CD14-positive monocyte (primary cell): ENCODE measurements around the gene SECISBP2L. TPM values are rescaled to one million over a fixed set of nuclear protein-coding genes. Genes with fewer than 3 reads are reported as not detected.

Source experiments
- DNase-seq, 3 donors: peaks; one replicate each; pipeline ENCODE4 v3.0.0-alpha.2; 2011 to 2022
- H2AFZ ChIP-seq: 2 replicates; pipeline ENCODE4 v1.6.0; 2012; ENCODE audit warnings: mild to moderate bottlenecking, low read depth, low read length, inconsistent platforms; ENCODE audit not compliant: insufficient read depth, poor library complexity, severe bottlenecking
- H3K27ac ChIP-seq, 2 donors: 1 replicate in 1 of 2; 2 replicates in 1 of 2; pipeline ENCODE4 v1.5.1; 2012 to 2013; ENCODE audit warnings: low read length in 2 of 2, control low read depth in 1 of 2, inconsistent platforms in 1 of 2, low read depth in 1 of 2, mild to moderate bottlenecking in 1 of 2
- H3K27me3 ChIP-seq, 2 donors: one replicate each; pipeline versions ENCODE4 v1.6.0 to v1.6.1; 2011 to 2013; ENCODE audit warnings: low read length in 2 of 2; ENCODE audit not compliant: control insufficient read depth in 2 of 2, insufficient read depth in 2 of 2
- H3K36me3 ChIP-seq, 2 donors: replicated peaks in 1 of 2; 1 replicate in 1 of 2; 2 replicates in 1 of 2; pipeline versions ENCODE4 v1.5.1 to v1.6.1; 2012 to 2013; ENCODE audit warnings: low read length in 2 of 2, control low read depth in 1 of 2, inconsistent platforms in 1 of 2, mild to moderate bottlenecking in 1 of 2; ENCODE audit not compliant: insufficient read depth in 2 of 2, control insufficient read depth in 1 of 2
- H3K4me1 ChIP-seq, 2 donors: 1 replicate in 1 of 2; 2 replicates in 1 of 2; pipeline versions ENCODE4 v1.5.1 to v1.6.1; 2012 to 2013; ENCODE audit warnings: low read length in 2 of 2, control low read depth in 1 of 2, inconsistent platforms in 1 of 2, mild to moderate bottlenecking in 1 of 2, moderate library complexity in 1 of 2; ENCODE audit not compliant: insufficient read depth in 2 of 2, control insufficient read depth in 1 of 2
- H3K4me2 ChIP-seq: replicated peaks from 2 replicates; pipeline ENCODE3; 2012; ENCODE audit warnings: low read length, moderate library complexity, mild to moderate bottlenecking; ENCODE audit not compliant: poor library complexity, severe bottlenecking; ENCODE audit errors: extremely low read depth
- H3K4me3 ChIP-seq, 3 experiments: fragments of 200-600 bp in 1 of 3; sonication (generic) in 1 of 3; replicated peaks in 1 of 3; 1 replicate in 2 of 3; 2 replicates in 1 of 3; pipeline ENCODE4 v1.5.1; 2011 to 2013; ENCODE audit warnings: low read length in 3 of 3, mild to moderate bottlenecking in 3 of 3, control low read depth in 2 of 3, low read depth in 2 of 3, inconsistent platforms in 1 of 3, moderate library complexity in 1 of 3
- H3K79me2 ChIP-seq: 2 replicates; pipeline ENCODE4 v1.6.0; 2012; ENCODE audit warnings: mild to moderate bottlenecking, control low read depth, inconsistent platforms, low read length, moderate library complexity; ENCODE audit not compliant: insufficient read depth
- H3K9ac ChIP-seq: 2 replicates; pipeline ENCODE4 v1.6.0; 2017; ENCODE audit warnings: low read length, mild to moderate bottlenecking; ENCODE audit not compliant: insufficient read depth, poor library complexity, severe bottlenecking
- H3K9me3 ChIP-seq, 2 donors: replicated peaks in 1 of 2; 1 replicate in 1 of 2; 2 replicates in 1 of 2; pipeline versions ENCODE4 v1.5.1 to v1.6.1; 2012 to 2013; ENCODE audit warnings: low read length in 2 of 2, control low read depth in 1 of 2; ENCODE audit not compliant: control insufficient read depth in 1 of 2, insufficient read depth in 1 of 2
- H4K20me1 ChIP-seq: 2 replicates; pipeline ENCODE4 v1.6.0; 2012; ENCODE audit warnings: mild to moderate bottlenecking, low read length, control low read depth, moderate library complexity; ENCODE audit not compliant: insufficient read depth
- H3K27ac Mint-ChIP-seq, 7 donors: one replicate each; pipeline ENCODE4 v1.8.0; 2020; ENCODE audit warnings: mild to moderate bottlenecking in 7 of 7, mixed read lengths in 7 of 7, moderate library complexity in 6 of 7, inconsistent platforms in 2 of 7
- H3K27me3 Mint-ChIP-seq, 3 donors: one replicate each; pipeline ENCODE4 v1.8.0; 2021 to 2022; ENCODE audit warnings: low read depth in 3 of 3, mild to moderate bottlenecking in 3 of 3, mixed read lengths in 3 of 3, moderate library complexity in 3 of 3, inconsistent platforms in 1 of 3
- H3K36me3 Mint-ChIP-seq, 2 donors: one replicate each; pipeline ENCODE4 v1.8.0; 2020; ENCODE audit warnings: mixed read lengths in 2 of 2, inconsistent platforms in 1 of 2, mild to moderate bottlenecking in 1 of 2
- H3K4me1 Mint-ChIP-seq: one replicate; pipeline ENCODE4 v1.8.0; 2020; ENCODE audit warnings: mild to moderate bottlenecking, mixed read lengths
- H3K4me3 Mint-ChIP-seq, 2 donors: one replicate each; pipeline ENCODE4 v1.8.0; 2020; ENCODE audit warnings: mild to moderate bottlenecking in 2 of 2, mixed read lengths in 2 of 2, moderate library complexity in 1 of 2
- H3K9me3 Mint-ChIP-seq, 7 donors: one replicate each; pipeline ENCODE4 v1.8.0; 2020 to 2022; ENCODE audit warnings: mixed read lengths in 7 of 7, mild to moderate bottlenecking in 6 of 7, moderate library complexity in 6 of 7, inconsistent platforms in 2 of 7
- WGBS: methylation state at CpG from one replicate; pipeline ENCODE4 v1.1.5; 2013; ENCODE audit warnings: missing lambda C conversion rate; ENCODE audit not compliant: insufficient coverage; 5-methylcytosine and 5-hydroxymethylcytosine counted together
- intact Hi-C, 2 donors: fragments of 100-400 bp; cut with micrococcal nuclease; formaldehyde crosslinking; loops; one replicate each; pipeline versions ENCODE4 v1.15.0 to v1.15.1; 2023
- polyA plus RNA-seq, 3 donors: library from polyadenylated mRNA; depleted of rRNA in 1 of 3; unstranded in 2 of 3; stranded (reverse) in 1 of 3; fragments of 300-500 nt in 2 of 3; fragments of >200 nt in 1 of 3; fragmentation: Illumina TruSeq in 2 of 3; gene quantifications; 1 replicate in 2 of 3; 2 replicates in 1 of 3; pipeline ENCODE4 v1.2.3, GENCODE V29; 2012 to 2021
- TF ChIP-seq, protein P1 (sequence below): fragments of 200-600 bp; IDR thresholded peaks from one replicate; pipeline ENCODE4 v1.8.0; 2022; ENCODE audit warnings: antibody characterized with exemption, mild to moderate bottlenecking

SECISBP2L gene
- polyA plus RNA-seq, 3 donors: 5.0 to 19.8 (median 9.5) TPM

DNA sequence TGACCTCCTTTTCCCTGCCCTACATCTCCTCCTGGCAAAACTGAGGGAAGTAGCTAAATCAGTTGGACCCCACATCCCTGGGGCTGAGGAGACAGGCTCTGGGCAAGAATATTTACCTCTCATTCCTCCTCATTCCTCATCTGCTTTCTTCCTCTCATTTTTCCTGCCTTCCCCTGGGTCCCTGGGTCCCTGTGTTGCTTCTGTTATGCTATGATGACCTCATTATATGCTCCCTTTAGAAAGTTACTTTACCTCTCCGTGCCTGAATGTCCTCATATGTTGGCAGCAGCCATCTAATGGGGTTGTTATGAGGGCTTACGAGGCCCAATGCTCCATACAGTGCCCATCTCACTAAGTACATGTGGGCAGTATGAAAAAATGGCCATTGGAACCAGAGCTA lies 81.3 kb downstream of the SECISBP2L start:
- no CpG with 5 or more reads among the region's 2 CpGs for whole genome bisulfite sequencing
- H3K27ac ChIP-seq: no peak overlapping the region
- H3K4me2 ChIP-seq: no peak overlapping the region
- Mint-ChIP-seq H3K27me3 (peaks cover 35 to 49% (median 38%) of the 10 kb centered on the region in 3 donors), H3K4me3 (peak overlapping the region in 1 of 2 donors; percentile 92), H3K36me3 (peaks cover 0 to 3% of the 10 kb centered on the region in 2 donors), H3K9me3 (peaks cover 0 to 8% (median 0%) of the 10 kb centered on the region in 7 donors), H3K4me1 (peaks cover 30% of the 10 kb centered on the region), H3K27ac (peak overlapping the region in 1 of 7 donors; percentile 68)
- no peak for DNase-seq
- TF ChIP-seq, protein P1, sequence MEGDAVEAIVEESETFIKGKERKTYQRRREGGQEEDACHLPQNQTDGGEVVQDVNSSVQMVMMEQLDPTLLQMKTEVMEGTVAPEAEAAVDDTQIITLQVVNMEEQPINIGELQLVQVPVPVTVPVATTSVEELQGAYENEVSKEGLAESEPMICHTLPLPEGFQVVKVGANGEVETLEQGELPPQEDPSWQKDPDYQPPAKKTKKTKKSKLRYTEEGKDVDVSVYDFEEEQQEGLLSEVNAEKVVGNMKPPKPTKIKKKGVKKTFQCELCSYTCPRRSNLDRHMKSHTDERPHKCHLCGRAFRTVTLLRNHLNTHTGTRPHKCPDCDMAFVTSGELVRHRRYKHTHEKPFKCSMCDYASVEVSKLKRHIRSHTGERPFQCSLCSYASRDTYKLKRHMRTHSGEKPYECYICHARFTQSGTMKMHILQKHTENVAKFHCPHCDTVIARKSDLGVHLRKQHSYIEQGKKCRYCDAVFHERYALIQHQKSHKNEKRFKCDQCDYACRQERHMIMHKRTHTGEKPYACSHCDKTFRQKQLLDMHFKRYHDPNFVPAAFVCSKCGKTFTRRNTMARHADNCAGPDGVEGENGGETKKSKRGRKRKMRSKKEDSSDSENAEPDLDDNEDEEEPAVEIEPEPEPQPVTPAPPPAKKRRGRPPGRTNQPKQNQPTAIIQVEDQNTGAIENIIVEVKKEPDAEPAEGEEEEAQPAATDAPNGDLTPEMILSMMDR: no peak
- H3K4me3 ChIP-seq: no peak overlapping the region
- peaks cover 29 to 39% of the 10 kb centered on the region in 2 donors for H3K27me3 ChIP-seq
- H3K36me3 ChIP-seq: no peaks in the 10 kb centered on the region
- no peaks in the 10 kb centered on the region for H3K79me2 ChIP-seq
- no peaks in the 10 kb centered on the region for H4K20me1 ChIP-seq
- peaks cover 22 to 24% of the 10 kb centered on the region in 2 donors for H3K4me1 ChIP-seq
- H3K9me3 ChIP-seq: no peaks in the 10 kb centered on the region
- intact Hi-C loops: no loop called here
- H3K9ac ChIP-seq: no peak overlapping the region
- no peak overlapping the region for H2AFZ ChIP-seq

DNA sequence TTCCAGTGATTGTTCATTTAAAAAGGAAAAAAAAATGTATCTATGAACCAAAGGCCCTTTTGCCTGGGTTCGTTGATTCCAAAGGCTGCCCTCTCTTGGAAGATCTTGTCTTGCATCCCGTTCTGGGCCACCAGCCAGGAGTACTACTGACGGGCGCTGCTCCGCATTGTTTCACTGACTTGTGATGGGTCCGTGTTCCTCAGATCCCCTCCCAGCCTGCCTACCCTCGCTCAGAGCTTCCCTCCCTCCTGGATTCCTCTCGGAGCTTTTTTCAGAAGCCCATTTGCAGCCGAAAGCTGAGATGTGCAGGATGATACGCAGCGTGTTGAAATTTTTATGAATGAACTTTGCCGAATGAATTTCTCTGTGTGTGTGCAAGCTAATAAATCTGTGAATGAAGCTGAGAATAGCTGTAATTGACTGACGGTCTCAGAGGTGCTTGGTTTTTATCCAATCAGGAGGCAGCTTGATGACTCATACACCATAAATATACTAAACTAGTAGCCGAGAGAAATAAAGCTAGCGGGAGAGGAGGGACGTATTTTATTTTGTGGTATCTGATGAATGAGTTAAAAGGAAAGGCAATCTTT lies 82.6 kb downstream of the SECISBP2L start, which contains the start of gene SHC4:
SHC4 (minus strand) TSS at position 396 of the 590 bp plus-strand sequence. CDS start 904 bp downstream, outside the sequence.
- peaks cover 29 to 39% of the 10 kb centered on the region in 2 donors for H3K27me3 ChIP-seq
- no peak within 1 kb of the TSS for H3K27ac ChIP-seq
- Mint-ChIP-seq H3K4me1 (peaks cover 30% of the 10 kb centered on the region), H3K27me3 (peaks cover 33 to 49% (median 38%) of the 10 kb centered on the region in 3 donors), H3K4me3 (peak within 1 kb of the TSS; percentile 73 to 92), H3K36me3 (peaks cover 0 to 3% of the 10 kb centered on the region in 2 donors), H3K9me3 (peaks cover 0 to 8% (median 0%) of the 10 kb centered on the region in 7 donors), H3K27ac (peak within 1 kb of the TSS in 1 of 7 donors; percentile 68)
- H3K4me1 ChIP-seq: peaks cover 22 to 24% of the 10 kb centered on the region in 2 donors
- no peaks in the 10 kb centered on the region for H4K20me1 ChIP-seq
- DNase-seq: peak; percentile 5 to 19 (median 11)
- H3K79me2 ChIP-seq: no peaks in the 10 kb centered on the region
- H2AFZ ChIP-seq: peak within 1 kb of the TSS; percentile 68
- H3K9ac ChIP-seq: peak within 1 kb of the TSS; percentile 22
- intact Hi-C loops: no loop called here
- H3K4me3 ChIP-seq: peak within 1 kb of the TSS; percentile 6 to 67 (median 27)
- 2% methylated on average over 7 of the region's 16 CpGs for WGBS
- no peaks in the 10 kb centered on the region for H3K9me3 ChIP-seq
- H3K36me3 ChIP-seq: no peaks in the 10 kb centered on the region
- TF ChIP-seq, protein P1: no peak
- peak within 1 kb of the TSS; percentile 84 for H3K4me2 ChIP-seq
